EL (cell line): ENCODE measurements around the gene LTV1.
"Not testable (repeated sequence)": the region's sequence is repeated elsewhere in the genome, so short reads cannot be mapped to it uniquely, and the experiment has no call there.

ENCODE experiments used
- DNase-seq: peaks from one replicate; pipeline ENCODE4 v3.0.0-alpha.2; 2016

The LTV1 gene, protein sequence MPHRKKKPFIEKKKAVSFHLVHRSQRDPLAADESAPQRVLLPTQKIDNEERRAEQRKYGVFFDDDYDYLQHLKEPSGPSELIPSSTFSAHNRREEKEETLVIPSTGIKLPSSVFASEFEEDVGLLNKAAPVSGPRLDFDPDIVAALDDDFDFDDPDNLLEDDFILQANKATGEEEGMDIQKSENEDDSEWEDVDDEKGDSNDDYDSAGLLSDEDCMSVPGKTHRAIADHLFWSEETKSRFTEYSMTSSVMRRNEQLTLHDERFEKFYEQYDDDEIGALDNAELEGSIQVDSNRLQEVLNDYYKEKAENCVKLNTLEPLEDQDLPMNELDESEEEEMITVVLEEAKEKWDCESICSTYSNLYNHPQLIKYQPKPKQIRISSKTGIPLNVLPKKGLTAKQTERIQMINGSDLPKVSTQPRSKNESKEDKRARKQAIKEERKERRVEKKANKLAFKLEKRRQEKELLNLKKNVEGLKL

GRCh38 chr6:143842902-143843676, at the start of gene LTV1:
Gene LTV1 (plus strand): TSS chr6:143843338. CDS start chr6:143843478, 140 bp downstream.
- DNase-seq: peak; percentile 97

DNA sequence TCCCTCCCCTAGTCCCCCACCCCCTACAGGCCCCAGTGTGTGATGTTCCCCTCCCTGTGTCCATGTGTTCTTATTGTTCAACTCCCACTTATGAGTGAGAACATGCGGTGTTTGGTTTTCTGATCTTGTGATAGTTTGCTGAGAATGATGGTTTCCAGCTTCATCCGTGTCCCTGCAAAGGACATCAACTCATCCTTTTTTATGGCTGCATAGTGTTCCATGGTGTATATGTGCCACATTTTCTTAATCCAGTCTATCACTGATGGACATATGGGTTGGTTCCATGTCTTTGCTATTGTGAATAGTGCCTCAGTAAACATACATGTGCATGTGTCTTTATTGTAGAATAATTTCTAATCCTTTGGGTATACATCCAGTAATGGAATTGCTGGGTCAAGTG, 46.6 kb upstream of the LTV1 start:
- not testable (repeated sequence) for DNase-seq

- DNase-seq: not testable (repeated sequence)
Observed at GRCh38 chr6:143798487-143798886, 44.7 kb upstream of the LTV1 start.

- no peak for DNase-seq
Observed at GRCh38 chr6:143802833-143803565, 40.1 kb upstream of the LTV1 start.

GRCh38 chr6:143803769-143804568, 39.2 kb upstream of the LTV1 start:
- DNase-seq: no peak

- DNase-seq: peak; percentile 35
Observed at GRCh38 chr6:143804835-143805239, 38.3 kb upstream of the LTV1 start.

DNA sequence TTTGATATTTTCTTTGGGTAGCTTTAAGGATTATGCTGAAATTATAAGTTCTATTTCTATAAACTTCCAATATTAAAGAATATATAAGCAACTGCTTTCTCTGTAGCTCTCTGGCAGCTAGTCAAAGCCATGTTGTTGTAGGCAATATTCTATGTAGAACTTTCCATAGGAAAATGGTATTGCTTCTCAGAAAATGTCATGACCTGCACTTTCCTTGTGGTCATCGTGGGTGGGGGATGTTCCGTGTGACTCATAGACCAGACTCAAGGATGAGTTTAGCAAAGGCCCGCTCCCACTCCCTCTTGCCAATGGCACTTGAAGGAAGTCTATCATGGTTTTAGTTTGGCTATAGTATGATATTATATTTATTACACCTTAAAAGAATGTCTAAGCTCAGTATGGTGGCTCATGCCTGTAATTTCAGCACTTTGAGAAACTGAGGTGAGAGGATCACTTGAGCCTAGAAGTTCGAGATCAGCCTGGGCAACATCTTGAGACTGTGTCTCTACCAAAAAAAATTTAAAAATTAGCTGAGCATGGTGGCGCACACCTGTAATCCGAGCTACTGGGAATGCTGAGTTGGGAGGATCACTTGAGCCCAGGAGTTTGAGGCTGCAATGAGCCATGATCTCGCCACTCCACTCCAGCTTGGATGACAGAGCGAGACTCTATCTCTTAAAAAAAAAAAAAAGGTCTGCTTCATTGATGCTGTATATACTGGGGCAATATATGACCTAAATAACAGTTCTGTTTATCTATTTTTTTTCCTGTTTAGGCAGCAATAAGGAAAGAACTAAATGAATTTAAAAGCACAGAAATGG, 36.6 kb upstream of the LTV1 start:
- peak; percentile 82 for DNase-seq

- DNase-seq: no peak
Observed at GRCh38 chr6:143807103-143807772, 35.9 kb upstream of the LTV1 start.

DNA sequence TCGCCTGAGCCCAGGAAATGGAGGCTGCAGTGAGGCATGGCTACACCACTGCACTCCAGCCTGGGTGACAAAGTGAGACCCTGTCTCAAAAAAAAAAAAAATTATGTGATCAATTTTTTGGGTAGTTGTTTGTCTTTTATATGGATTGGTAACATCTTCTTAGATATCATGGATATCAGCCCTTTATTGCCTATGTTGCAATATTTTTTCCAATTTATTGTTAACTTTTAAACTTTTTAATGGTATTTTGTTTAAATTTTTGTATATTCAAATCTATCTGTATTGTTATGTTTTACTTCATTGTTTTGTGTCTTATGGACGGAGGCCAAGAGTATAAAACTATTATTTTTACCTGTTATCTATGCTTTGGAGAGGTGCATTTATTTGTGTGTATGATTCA, 32.4 kb upstream of the LTV1 start:
- no peak for DNase-seq

- DNase-seq: no peak
Observed at GRCh38 chr6:143811501-143812157, 31.5 kb upstream of the LTV1 start.

DNA sequence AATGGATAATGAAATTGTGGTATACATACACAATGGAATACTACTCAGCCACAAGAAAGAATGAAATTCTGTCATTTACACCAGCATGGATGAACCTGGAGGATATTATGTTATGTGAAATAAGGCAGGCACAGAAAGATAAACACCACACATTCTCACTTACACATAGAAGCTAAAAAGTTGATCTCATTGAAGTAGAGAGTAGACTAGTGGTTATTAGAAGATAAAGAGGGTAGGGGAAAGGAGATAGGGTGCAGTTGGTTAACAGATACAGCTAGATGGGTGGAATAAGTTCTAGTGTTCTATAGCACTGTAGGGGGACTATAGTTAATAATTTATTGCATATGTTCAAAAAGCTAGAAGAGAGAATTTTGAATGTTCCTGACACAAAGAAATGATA, 25.5 kb upstream of the LTV1 start:
- DNase-seq: no peak

DNA sequence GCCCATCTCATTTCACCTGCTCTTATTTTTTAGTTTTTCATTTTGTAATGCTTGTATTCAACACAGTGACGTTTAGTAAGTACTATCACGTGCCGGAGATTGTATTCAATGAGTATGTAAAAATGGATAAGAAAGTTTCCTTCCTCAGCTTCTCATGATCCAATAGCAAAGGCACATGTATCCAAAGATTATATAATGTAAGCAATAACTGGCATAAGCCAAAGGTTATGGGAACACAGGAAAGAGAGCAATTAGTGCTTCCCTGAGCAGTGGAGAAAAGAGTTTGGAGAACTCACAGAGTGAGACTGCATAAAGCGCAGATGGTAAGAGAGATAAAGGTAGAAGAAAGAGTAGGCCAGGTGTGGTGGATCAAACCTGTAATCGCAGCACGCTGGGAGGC, 21.8 kb upstream of the LTV1 start:
- DNase-seq: no peak

DNA sequence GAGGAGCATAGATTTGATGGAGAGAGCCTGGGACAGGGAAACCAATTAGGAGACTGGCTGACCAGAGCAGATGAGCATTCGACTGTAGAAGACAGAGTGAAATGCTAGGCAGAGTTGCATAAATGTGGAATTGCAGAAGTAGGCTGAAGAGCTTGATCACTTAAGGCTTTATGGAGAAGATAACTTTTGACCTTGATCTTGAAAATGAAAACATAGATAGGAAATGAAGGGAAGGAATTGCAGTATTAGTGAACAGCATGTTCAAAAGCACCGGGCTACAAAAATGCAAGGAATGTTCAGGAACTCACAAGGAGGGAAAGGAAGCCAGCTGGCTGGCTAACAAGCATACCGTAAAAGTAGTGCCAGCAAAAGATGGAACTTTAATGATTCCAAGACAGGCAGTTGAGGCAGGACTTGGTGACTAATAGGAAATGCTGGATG, 20.5 kb upstream of the LTV1 start:
- peak; percentile 61 for DNase-seq

GRCh38 chr6:143823548-143823947, 19.6 kb upstream of the LTV1 start:
- DNase-seq: no peak

- no peak for DNase-seq
Observed at GRCh38 chr6:143828572-143828971, 14.6 kb upstream of the LTV1 start.

GRCh38 chr6:143836150-143836549, 7.0 kb upstream of the LTV1 start:
- DNase-seq: no peak

DNA sequence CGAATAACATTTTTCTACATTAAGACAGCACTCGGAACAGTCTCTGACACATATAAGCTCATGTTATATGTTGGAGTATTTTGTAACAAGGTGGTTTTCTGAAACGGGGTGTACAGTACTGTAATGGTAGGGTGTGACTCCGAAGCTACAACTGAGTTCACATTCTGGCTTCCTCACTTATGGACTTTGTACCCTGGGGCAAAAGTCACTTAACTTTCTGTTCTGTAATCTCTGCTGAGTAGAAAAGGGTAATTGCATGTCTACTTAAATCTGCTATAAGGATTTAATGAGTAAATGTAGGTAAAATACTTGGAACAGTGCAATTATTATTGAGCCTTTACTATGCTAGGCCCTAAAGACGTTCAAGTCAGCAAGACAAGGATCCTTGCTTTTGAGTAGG, 4.7 kb upstream of the LTV1 start:
- no peak for DNase-seq

GRCh38 chr6:143839196-143839595, 3.9 kb upstream of the LTV1 start:
- DNase-seq: no peak

DNA sequence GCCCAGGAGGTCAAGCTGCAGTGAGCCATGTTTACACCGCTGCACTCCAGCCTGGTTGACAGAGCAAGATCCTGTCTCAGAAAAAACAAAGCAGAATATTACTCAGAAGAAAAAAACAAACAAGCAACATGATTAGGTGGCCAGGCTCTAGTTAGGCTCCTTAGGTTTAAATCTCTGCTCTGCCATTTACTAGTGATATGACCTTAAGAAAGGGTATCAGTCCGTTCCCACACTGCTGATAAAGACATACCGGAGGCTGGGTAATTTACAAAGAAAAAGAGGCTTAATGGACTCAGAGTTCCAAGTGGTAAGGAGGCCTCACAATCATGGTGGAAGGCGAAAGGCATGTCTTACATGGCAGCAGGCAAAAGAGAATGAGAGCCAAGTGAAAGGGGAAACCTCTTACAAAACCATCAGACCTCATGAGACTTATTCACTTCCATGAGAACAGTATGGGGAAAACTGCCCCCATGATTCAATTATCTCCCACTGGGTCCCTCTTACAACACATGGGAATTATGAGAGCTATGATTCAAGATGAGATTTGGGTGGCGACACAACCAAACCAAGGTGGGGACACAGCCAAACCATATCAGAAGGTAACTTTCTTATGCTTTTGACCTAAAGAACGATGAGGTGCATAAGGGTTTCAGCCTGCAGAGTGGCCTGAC, 2.4 kb upstream of the LTV1 start:
- no peak for DNase-seq

DNA sequence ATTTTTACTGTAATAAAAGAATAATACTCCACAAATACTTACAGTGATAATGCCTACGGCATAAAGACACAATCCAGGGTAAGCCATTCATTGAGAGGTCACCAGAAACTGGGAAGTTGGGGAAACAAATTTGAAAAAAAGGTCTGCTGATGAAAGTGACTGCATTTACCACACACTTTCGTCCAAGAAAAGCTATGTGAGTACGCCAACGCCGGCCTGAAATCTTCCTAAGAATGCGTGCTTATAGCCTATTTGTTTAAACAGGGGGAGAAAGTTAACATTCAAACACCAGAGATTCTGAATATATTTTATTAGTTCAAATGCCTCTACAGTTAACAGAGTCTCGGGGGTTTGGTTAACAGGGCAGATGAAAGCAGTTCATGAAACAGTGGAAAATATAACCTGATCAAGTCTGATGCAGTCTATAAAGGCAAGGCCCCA, 657 bp upstream of the LTV1 start:
- DNase-seq: no peak
